Esophagus squamous epithelium (tissue), 4 donors: Measurements from ENCODE around the gene YLPM1.

ENCODE experiments used
- POLR2A ChIP-seq, 4 donors: fragments of 450-650 bp; IDR thresholded peaks; one replicate each; pipeline ENCODE4 v1.6.1; 2017; ENCODE audit warnings: antibody characterized with exemption in 4 of 4, mild to moderate bottlenecking in 4 of 4, moderate library complexity in 3 of 4
- TF ChIP-seq, protein P1 (sequence below), 6 experiments: fragments of 450-650 bp in 4 of 6; fragments of 200-600 bp in 2 of 6; sonication (generic) in 2 of 6; IDR thresholded peaks; one replicate each; pipeline ENCODE4 v1.5.1; 2016 to 2019; ENCODE audit warnings: antibody characterized with exemption in 6 of 6, mild to moderate bottlenecking in 4 of 6, moderate library complexity in 4 of 6

DNA sequence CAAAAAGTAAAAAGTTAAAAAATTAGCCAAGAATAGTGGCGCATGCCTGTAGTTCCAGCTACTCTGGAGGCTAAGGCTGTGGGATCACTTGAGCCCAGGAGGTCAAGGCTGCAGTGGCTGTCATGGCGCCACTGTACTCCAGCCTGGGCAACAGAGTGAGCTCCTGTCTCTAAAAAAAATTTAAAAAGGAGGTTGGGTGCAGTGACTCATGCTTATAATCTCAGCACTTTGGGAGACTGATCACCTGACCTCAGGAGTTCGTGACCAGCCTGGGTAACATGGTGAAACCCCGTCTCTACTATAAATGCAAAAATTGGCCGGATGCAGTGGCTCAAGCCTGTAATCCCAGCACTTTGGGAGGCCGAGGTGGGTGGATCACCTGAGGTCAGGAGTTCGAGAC, 8.2 kb upstream of the YLPM1 start:
- TF ChIP-seq, protein P1, sequence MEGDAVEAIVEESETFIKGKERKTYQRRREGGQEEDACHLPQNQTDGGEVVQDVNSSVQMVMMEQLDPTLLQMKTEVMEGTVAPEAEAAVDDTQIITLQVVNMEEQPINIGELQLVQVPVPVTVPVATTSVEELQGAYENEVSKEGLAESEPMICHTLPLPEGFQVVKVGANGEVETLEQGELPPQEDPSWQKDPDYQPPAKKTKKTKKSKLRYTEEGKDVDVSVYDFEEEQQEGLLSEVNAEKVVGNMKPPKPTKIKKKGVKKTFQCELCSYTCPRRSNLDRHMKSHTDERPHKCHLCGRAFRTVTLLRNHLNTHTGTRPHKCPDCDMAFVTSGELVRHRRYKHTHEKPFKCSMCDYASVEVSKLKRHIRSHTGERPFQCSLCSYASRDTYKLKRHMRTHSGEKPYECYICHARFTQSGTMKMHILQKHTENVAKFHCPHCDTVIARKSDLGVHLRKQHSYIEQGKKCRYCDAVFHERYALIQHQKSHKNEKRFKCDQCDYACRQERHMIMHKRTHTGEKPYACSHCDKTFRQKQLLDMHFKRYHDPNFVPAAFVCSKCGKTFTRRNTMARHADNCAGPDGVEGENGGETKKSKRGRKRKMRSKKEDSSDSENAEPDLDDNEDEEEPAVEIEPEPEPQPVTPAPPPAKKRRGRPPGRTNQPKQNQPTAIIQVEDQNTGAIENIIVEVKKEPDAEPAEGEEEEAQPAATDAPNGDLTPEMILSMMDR (IDR thresholded peaks at IDR 0.05) = no peak
- no peak for TF ChIP-seq POLR2A (IDR thresholded peaks at IDR 0.05)
